Natural killer cell (primary cell): ENCODE data around the gene PEX11G. TPM values are rescaled to one million over a fixed set of nuclear protein-coding genes. Genes with fewer than 3 reads are reported as not detected.

Experiments used
- ATAC-seq, 3 donors: fragments of 150-1000 bp in 2 of 3; fragments of 200-7000 bp in 1 of 3; cut with Tn5 transposase; 1 replicate in 1 of 3; 2 replicates in 2 of 3; pipeline ENCODE4 v1.10.0; 2021; ENCODE audit warnings: mild to moderate bottlenecking in 2 of 3, moderate library complexity in 2 of 3
- DNase-seq, 2 donors: peaks; one replicate each; pipeline versions ENCODE4 v3.0.0 to v3.0.0-alpha.2; 2013 to 2021; ENCODE audit warnings: mixed read lengths in 1 of 2
- H3K27ac ChIP-seq: one replicate; pipeline ENCODE4 v1.5.1; 2013; ENCODE audit warnings: mild to moderate bottlenecking, low read length
- H3K27me3 ChIP-seq: one replicate; pipeline ENCODE4 v1.6.1; 2013; ENCODE audit warnings: low read length; ENCODE audit not compliant: control insufficient read depth, insufficient read depth
- H3K36me3 ChIP-seq: one replicate; pipeline ENCODE4 v1.6.1; 2013; ENCODE audit warnings: low read length; ENCODE audit not compliant: control insufficient read depth, insufficient read depth
- H3K4me1 ChIP-seq: one replicate; pipeline ENCODE4 v1.6.1; 2013; ENCODE audit warnings: low read length; ENCODE audit not compliant: control insufficient read depth, insufficient read depth
- H3K4me3 ChIP-seq: one replicate; pipeline ENCODE4 v1.5.1; 2013; ENCODE audit warnings: low read length
- H3K9me3 ChIP-seq: one replicate; pipeline ENCODE4 v1.6.1; 2013; ENCODE audit warnings: low read length; ENCODE audit not compliant: control insufficient read depth, insufficient read depth
- H3K27ac Mint-ChIP-seq, 2 donors: one replicate each; pipeline ENCODE4 v1.8.0; 2022; ENCODE audit warnings: mild to moderate bottlenecking in 2 of 2, mixed read lengths in 2 of 2, moderate library complexity in 1 of 2
- H3K27me3 Mint-ChIP-seq, 2 donors: one replicate each; pipeline ENCODE4 v1.8.0; 2022; ENCODE audit warnings: low read depth in 2 of 2, mixed read lengths in 2 of 2
- H3K36me3 Mint-ChIP-seq: one replicate; pipeline ENCODE4 v1.8.0; 2022; ENCODE audit warnings: mixed read lengths
- H3K4me1 Mint-ChIP-seq, 2 donors: one replicate each; pipeline ENCODE4 v1.8.0; 2022; ENCODE audit warnings: mixed read lengths in 2 of 2
- H3K4me3 Mint-ChIP-seq: one replicate; pipeline ENCODE4 v1.8.0; 2022; ENCODE audit warnings: mild to moderate bottlenecking, moderate library complexity, mixed read lengths
- H3K9me3 Mint-ChIP-seq, 2 donors: one replicate each; pipeline ENCODE4 v1.8.0; 2022; ENCODE audit warnings: mixed read lengths in 2 of 2
- CTCF ChIP-seq: fragments of 200-600 bp; IDR thresholded peaks from one replicate; pipeline ENCODE4 v1.8.0; 2022; ENCODE audit warnings: antibody characterized with exemption
- WGBS: methylation state at CpG from one replicate; pipeline ENCODE4 v1.1.7; 2013; ENCODE audit warnings: missing lambda C conversion rate; ENCODE audit not compliant: insufficient coverage; 5-methylcytosine and 5-hydroxymethylcytosine counted together
- intact Hi-C: fragments of 100-400 bp; cut with micrococcal nuclease; formaldehyde crosslinking; loops from one replicate; pipeline ENCODE4 v1.14.2; 2022
- total RNA-seq, 4 donors: library from RNA; stranded (reverse); fragments of 120-200 nt in 1 of 4; gene quantifications; one replicate each; pipeline versions ENCODE4 v1.2.3 to v1.2.4, GENCODE V29; 2013 to 2022

Gene PEX11G
- total RNA-seq, 3 donors from 2014 or later (not counting 1 experiment from before 2014, with no cell fraction given), result 0.33 to 1.5 TPM; not detected in 1

GRCh38 chr19:7476777-7477494 is 11.9 kb downstream of the PEX11G start:
- DNase-seq (no peak), ATAC-seq (peak in 1 of 3 donors; percentile 11)
- Histone ChIP-seq H3K4me3 (no peak overlapping the region), H3K27ac (no peak overlapping the region), H3K9me3 (no peaks in the 10 kb centered on the region), H3K4me1 (peaks cover 9% of the 10 kb centered on the region), H3K27me3 (no peaks in the 10 kb centered on the region), H3K36me3 (peaks cover under 1% of the 10 kb centered on the region)
- H3K36me3 Mint-ChIP-seq, result no peaks in the 10 kb centered on the region
- WGBS, result 91% methylated on average over 35 of the region's 35 CpGs
- no peaks in the 10 kb centered on the region for H3K4me1 Mint-ChIP-seq
- no peak for TF ChIP-seq CTCF
- no peak overlapping the region for H3K4me3 Mint-ChIP-seq
- H3K27ac Mint-ChIP-seq, result peak overlapping the region in 1 of 2 donors; percentile 24
- H3K27me3 Mint-ChIP-seq, result no peaks in the 10 kb centered on the region
- intact Hi-C loops, result no loop called here
- no peaks in the 10 kb centered on the region for H3K9me3 Mint-ChIP-seq

GRCh38 chr19:7476241-7476640 is 12.6 kb downstream of the PEX11G start:
- Histone ChIP-seq H3K36me3 (peaks cover 7% of the 10 kb centered on the region), H3K27me3 (no peaks in the 10 kb centered on the region), H3K27ac (no peak overlapping the region), H3K4me1 (peaks cover 9% of the 10 kb centered on the region), H3K4me3 (no peak overlapping the region), H3K9me3 (no peaks in the 10 kb centered on the region)
- H3K27me3 Mint-ChIP-seq, result no peaks in the 10 kb centered on the region
- WGBS, result 92% methylated on average over 7 of the region's 7 CpGs
- H3K4me3 Mint-ChIP-seq, result no peak overlapping the region
- no peak for TF ChIP-seq CTCF
- H3K4me1 Mint-ChIP-seq, result no peaks in the 10 kb centered on the region
- no peaks in the 10 kb centered on the region for H3K9me3 Mint-ChIP-seq
- intact Hi-C loops, result no loop called here
- no peaks in the 10 kb centered on the region for H3K36me3 Mint-ChIP-seq
- DNase-seq, result no peak
- no peak for ATAC-seq
- H3K27ac Mint-ChIP-seq, result peak overlapping the region in 1 of 2 donors; percentile 56

GRCh38 chr19:7475665-7476064 is 13.2 kb downstream of the PEX11G start:
- no peak for DNase-seq
- intact Hi-C loops, result no loop called here
- peaks cover 12% of the 10 kb centered on the region for H3K36me3 ChIP-seq
- H3K4me1 ChIP-seq, result peaks cover 9% of the 10 kb centered on the region
- TF ChIP-seq CTCF, result no peak
- no peaks in the 10 kb centered on the region for H3K9me3 ChIP-seq
- H3K27ac ChIP-seq, result no peak overlapping the region
- H3K36me3 Mint-ChIP-seq, result no peaks in the 10 kb centered on the region
- H3K27me3 Mint-ChIP-seq, result no peaks in the 10 kb centered on the region
- no peaks in the 10 kb centered on the region for H3K27me3 ChIP-seq
- H3K9me3 Mint-ChIP-seq, result no peaks in the 10 kb centered on the region
- no peaks in the 10 kb centered on the region for H3K4me1 Mint-ChIP-seq
- H3K4me3 Mint-ChIP-seq, result no peak overlapping the region
- peak overlapping the region in 1 of 2 donors; percentile 56 for H3K27ac Mint-ChIP-seq
- H3K4me3 ChIP-seq, result no peak overlapping the region
- WGBS, result 87% methylated on average over 6 of the region's 6 CpGs
- no peak for ATAC-seq
